PC-9 (cell line): ENCODE data around the gene CCDC87. TPM values are rescaled to one million over a fixed set of nuclear protein-coding genes. Genes with fewer than 3 reads are reported as not detected.

Experiments
- BruUV-seq: library from RNA; stranded (reverse); fragments of 400-500 nt; replicated peaks from 2 replicates; lab custom pipeline; 2021; lab: Mats Ljungman, UMichigan
- CTCF ChIA-PET: fragments of 300-600 bp; sonication (Branson Sonifier 250); formaldehyde crosslinking; loops from one replicate; lab custom pipeline; 2022; ENCODE audit warnings: antibody characterized with exemption; lab: Charles Lee
- POLR2A ChIA-PET: fragments of 300-600 bp; sonication (Branson Sonifier 250); formaldehyde crosslinking; loops from one replicate; lab custom pipeline; 2022; ENCODE audit warnings: antibody characterized with exemption; ENCODE audit not compliant: unreplicated experiment; lab: Charles Lee
- DNase-seq, 2 experiments: peaks; one replicate each; pipeline versions ENCODE4 v3.0.0 to v3.0.0-alpha.2; 2015 to 2022; ENCODE audit warnings: mixed read lengths in 1 of 2
- H2AFZ ChIP-seq: fragments of 200-600 bp; sonication (generic); 2 replicates; pipeline ENCODE4 v1.8.1; 2017; ENCODE audit warnings: antibody characterized with exemption
- H3F3A ChIP-seq: fragments of 200-600 bp; sonication (generic); 2 replicates; pipeline ENCODE4 v1.8.1; 2017; ENCODE audit warnings: antibody characterized with exemption, mild to moderate bottlenecking, low read depth; ENCODE audit not compliant: insufficient read depth
- H3K27ac ChIP-seq: fragments of 200-600 bp; sonication (generic); 2 replicates; pipeline ENCODE4 v1.6.1; 2016; ENCODE audit warnings: mixed run types
- H3K27me3 ChIP-seq: fragments of 200-600 bp; sonication (generic); 2 replicates; pipeline ENCODE4 v1.6.1; 2016; ENCODE audit warnings: low read depth, mixed run types; ENCODE audit not compliant: insufficient read depth
- H3K36me3 ChIP-seq: fragments of 200-600 bp; sonication (generic); 2 replicates; pipeline ENCODE4 v1.6.1; 2016; ENCODE audit warnings: low read depth, mixed run types
- H3K4me1 ChIP-seq: fragments of 200-600 bp; sonication (generic); replicated peaks from 2 replicates; pipeline ENCODE4 v1.6.1; 2016; ENCODE audit warnings: mixed run types; ENCODE audit not compliant: insufficient read depth
- H3K4me2 ChIP-seq: fragments of 200-600 bp; sonication (generic); 2 replicates; pipeline ENCODE4 v1.6.1; 2017; ENCODE audit warnings: mixed run types
- H3K4me3 ChIP-seq: fragments of 200-600 bp; sonication (generic); 2 replicates; pipeline ENCODE4 v1.6.1; 2016; ENCODE audit warnings: mixed run types
- H3K79me2 ChIP-seq: fragments of 200-600 bp; sonication (generic); 2 replicates; pipeline ENCODE4 v1.6.1; 2017; ENCODE audit warnings: low read depth, mixed run types
- H3K9me2 ChIP-seq: fragments of 200-600 bp; sonication (generic); 2 replicates; pipeline ENCODE4 v1.8.1; 2017; ENCODE audit warnings: mild to moderate bottlenecking; ENCODE audit not compliant: insufficient read depth
- H3K9me3 ChIP-seq: fragments of 200-600 bp; sonication (generic); 2 replicates; pipeline ENCODE4 v1.8.1; 2016; ENCODE audit warnings: low read depth; ENCODE audit not compliant: insufficient read depth
- H4K20me1 ChIP-seq: fragments of 200-600 bp; sonication (generic); 2 replicates; pipeline ENCODE4 v1.8.1; 2017; ENCODE audit not compliant: insufficient read depth
- CTCF ChIP-seq: fragments of 200-600 bp; sonication (generic); conservative IDR thresholded peaks from 2 replicates; pipeline ENCODE4 v1.6.1; 2017; ENCODE audit warnings: mixed run types, antibody characterized with exemption, mild to moderate bottlenecking, moderate library complexity
- EZH2 ChIP-seq: fragments of 200-600 bp; sonication (generic); IDR thresholded peaks from 2 replicates; pipeline ENCODE4 v1.8.0; 2017; ENCODE audit warnings: antibody characterized with exemption, low read depth
- intact Hi-C: fragments of 100-400 bp; cut with micrococcal nuclease; formaldehyde crosslinking; loops from one replicate; pipeline ENCODE4 v1.10.0; 2022; ENCODE audit not compliant: unreplicated experiment
- total RNA-seq: library from RNA; stranded (reverse); gene quantifications from 2 replicates; pipeline ENCODE4 v1.2.3, GENCODE V29; 2021

The CCDC87 gene
- total RNA-seq, 1 experiment from 2014 or later = 1.0 TPM

- BruUV-seq = no TSS peak
- peaks cover 94% of the 10 kb centered on the region for H4K20me1 ChIP-seq
Observed at GRCh38 chr11:66626926-66627325, 34.1 kb upstream of the CCDC87 start.

GRCh38 chr11:66626382-66626781 lies 33.5 kb upstream of the CCDC87 start:
- H3K36me3 ChIP-seq = peaks cover 77% of the 10 kb centered on the region
- H2AFZ ChIP-seq = no peak overlapping the region
- DNase-seq = no peak
- peaks cover 24% of the 10 kb centered on the region for H3F3A ChIP-seq
- no peak for TF ChIP-seq CTCF
- no peak for TF ChIP-seq EZH2
- H3K9me2 ChIP-seq = no peaks in the 10 kb centered on the region
- H3K79me2 ChIP-seq = peaks cover 100% of the 10 kb centered on the region
- H3K4me3 ChIP-seq = no peak overlapping the region
- CTCF ChIA-PET = no interaction called here
- intact Hi-C loops = no loop called here
- H3K4me1 ChIP-seq = no peaks in the 10 kb centered on the region; the same call in 1 of the 2 replicates
- no peaks in the 10 kb centered on the region for H3K27me3 ChIP-seq
- H4K20me1 ChIP-seq = peaks cover 94% of the 10 kb centered on the region
- H3K27ac ChIP-seq = no peak overlapping the region
- H3K9me3 ChIP-seq = no peaks in the 10 kb centered on the region
- BruUV-seq = no TSS peak
- H3K4me2 ChIP-seq = no peak overlapping the region
- POLR2A ChIA-PET = no interaction called here

More at GRCh38 chr11:66626926-66627325, 34.1 kb upstream of the CCDC87 start:
- H2AFZ ChIP-seq = no peak overlapping the region
- no peaks in the 10 kb centered on the region for H3K27me3 ChIP-seq
- intact Hi-C loops = no loop called here
- ChIA-PET CTCF (no interaction called here), POLR2A (no interaction called here)
- peaks cover 28% of the 10 kb centered on the region for H3F3A ChIP-seq
- no peaks in the 10 kb centered on the region for H3K9me2 ChIP-seq
- no peak overlapping the region for H3K27ac ChIP-seq
- TF ChIP-seq CTCF = no peak
- TF ChIP-seq EZH2 = no peak
- no peak for DNase-seq
- H3K9me3 ChIP-seq = no peaks in the 10 kb centered on the region
- no peaks in the 10 kb centered on the region for H3K4me1 ChIP-seq
- peaks cover 73% of the 10 kb centered on the region for H3K36me3 ChIP-seq
- peaks cover 100% of the 10 kb centered on the region for H3K79me2 ChIP-seq
- no peak overlapping the region for H3K4me3 ChIP-seq
- no peak overlapping the region for H3K4me2 ChIP-seq

GRCh38 chr11:66625752-66626149 lies 32.9 kb upstream of the CCDC87 start:
- no TSS peak for BruUV-seq
- peaks cover 93% of the 10 kb centered on the region for H4K20me1 ChIP-seq
- H3K9me3 ChIP-seq = no peaks in the 10 kb centered on the region
- ChIA-PET CTCF (no interaction called here), POLR2A (no interaction called here)
- no peaks in the 10 kb centered on the region for H3K9me2 ChIP-seq
- intact Hi-C loops = no loop called here
- H3K4me2 ChIP-seq = no peak overlapping the region
- no peak overlapping the region for H3K4me3 ChIP-seq
- H2AFZ ChIP-seq = no peak overlapping the region
- H3F3A ChIP-seq = peaks cover 22% of the 10 kb centered on the region
- H3K79me2 ChIP-seq = peaks cover 100% of the 10 kb centered on the region
- peaks cover 82% of the 10 kb centered on the region for H3K36me3 ChIP-seq
- no peak for DNase-seq
- no peaks in the 10 kb centered on the region for H3K27me3 ChIP-seq
- TF ChIP-seq CTCF (no peak), EZH2 (no peak)
- no peaks in the 10 kb centered on the region; the same call in 1 of the 2 replicates for H3K4me1 ChIP-seq
- H3K27ac ChIP-seq = no peak overlapping the region
